Adipocyte (in vitro differentiated cells): ENCODE data around the gene GNMT.
A peak's percentile ranks its signal among the peaks of the same experiment; 100 is the strongest.

ENCODE experiments used
- DNase-seq: peaks from one replicate; pipeline ENCODE4 v3.0.0-alpha.2; 2015; ENCODE audit warnings: low read depth
- H3K27me3 ChIP-seq: replicated peaks from 2 replicates; pipeline ENCODE4 v1.7.0; 2013; ENCODE audit warnings: mild to moderate bottlenecking, low read length, moderate library complexity; ENCODE audit not compliant: control insufficient read depth, insufficient read depth
- H3K36me3 ChIP-seq: 2 replicates; pipeline ENCODE4 v1.7.0; 2013; ENCODE audit warnings: low read length, mild to moderate bottlenecking, moderate library complexity; ENCODE audit not compliant: control insufficient read depth, insufficient read depth, severe bottlenecking
- H3K4me1 ChIP-seq: 2 replicates; pipeline ENCODE4 v1.7.0; 2013; ENCODE audit warnings: mild to moderate bottlenecking, low read length, moderate library complexity; ENCODE audit not compliant: control insufficient read depth, insufficient read depth
- H3K4me3 ChIP-seq: 2 replicates; pipeline ENCODE4 v1.7.0; 2013; ENCODE audit warnings: mild to moderate bottlenecking, low read length, moderate library complexity
- H3K9ac ChIP-seq: 2 replicates; pipeline ENCODE4 v1.7.0; 2013; ENCODE audit warnings: mild to moderate bottlenecking, low read length, moderate library complexity
- H3K9me3 ChIP-seq: 2 replicates; pipeline ENCODE4 v1.7.0; 2013; ENCODE audit warnings: mild to moderate bottlenecking, low read length, moderate library complexity; ENCODE audit not compliant: control insufficient read depth

The GNMT gene

DNA sequence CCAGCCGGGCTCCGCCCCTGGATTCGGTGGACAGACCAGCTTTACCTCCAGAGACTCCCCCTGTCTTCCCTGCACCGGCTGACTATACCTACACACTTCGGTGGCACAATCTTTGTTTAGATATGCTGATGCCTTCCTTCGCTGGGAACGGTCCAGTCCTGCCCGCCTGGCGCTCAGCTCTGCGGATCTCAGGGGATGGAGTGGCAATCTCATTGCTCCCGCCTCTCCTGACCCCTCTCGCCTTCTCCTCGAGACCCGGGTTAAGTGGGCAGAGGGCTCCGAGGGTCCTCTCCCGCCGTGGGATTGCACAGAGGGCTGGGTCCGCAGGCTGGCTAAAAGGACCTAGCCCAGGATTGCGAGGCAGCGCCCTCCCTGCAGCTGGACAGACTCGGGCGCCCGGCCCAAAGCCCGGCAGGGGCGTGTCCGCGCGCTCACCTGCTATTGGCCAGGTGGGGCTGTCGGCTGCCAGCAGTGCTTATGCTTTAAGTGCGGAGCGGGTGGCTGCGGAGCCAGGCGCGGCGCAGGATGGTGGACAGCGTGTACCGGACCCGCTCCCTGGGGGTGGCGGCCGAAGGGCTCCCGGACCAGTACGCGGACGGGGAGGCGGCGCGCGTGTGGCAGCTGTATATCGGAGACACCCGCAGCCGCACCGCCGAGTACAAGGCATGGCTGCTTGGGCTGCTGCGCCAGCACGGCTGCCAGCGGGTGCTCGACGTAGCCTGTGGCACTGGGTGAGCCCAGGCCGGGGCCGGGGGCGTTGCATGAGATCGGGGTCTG lies at the start of gene GNMT:
GNMT (plus strand) TSS at position 512 of the 777 bp plus-strand sequence; CDS start at position 526, 14 bp downstream.
- peaks cover 11% of the 10 kb centered on the region for H3K4me1 ChIP-seq
- peak within 1 kb of the TSS; percentile 77 for H3K4me3 ChIP-seq
- H3K9ac ChIP-seq = peak within 1 kb of the TSS; percentile 24
- no peaks in the 10 kb centered on the region for H3K9me3 ChIP-seq
- no peaks in the 10 kb centered on the region for H3K27me3 ChIP-seq
- H3K36me3 ChIP-seq = peaks cover 12% of the 10 kb centered on the region
- peak; percentile 32 for DNase-seq

DNA sequence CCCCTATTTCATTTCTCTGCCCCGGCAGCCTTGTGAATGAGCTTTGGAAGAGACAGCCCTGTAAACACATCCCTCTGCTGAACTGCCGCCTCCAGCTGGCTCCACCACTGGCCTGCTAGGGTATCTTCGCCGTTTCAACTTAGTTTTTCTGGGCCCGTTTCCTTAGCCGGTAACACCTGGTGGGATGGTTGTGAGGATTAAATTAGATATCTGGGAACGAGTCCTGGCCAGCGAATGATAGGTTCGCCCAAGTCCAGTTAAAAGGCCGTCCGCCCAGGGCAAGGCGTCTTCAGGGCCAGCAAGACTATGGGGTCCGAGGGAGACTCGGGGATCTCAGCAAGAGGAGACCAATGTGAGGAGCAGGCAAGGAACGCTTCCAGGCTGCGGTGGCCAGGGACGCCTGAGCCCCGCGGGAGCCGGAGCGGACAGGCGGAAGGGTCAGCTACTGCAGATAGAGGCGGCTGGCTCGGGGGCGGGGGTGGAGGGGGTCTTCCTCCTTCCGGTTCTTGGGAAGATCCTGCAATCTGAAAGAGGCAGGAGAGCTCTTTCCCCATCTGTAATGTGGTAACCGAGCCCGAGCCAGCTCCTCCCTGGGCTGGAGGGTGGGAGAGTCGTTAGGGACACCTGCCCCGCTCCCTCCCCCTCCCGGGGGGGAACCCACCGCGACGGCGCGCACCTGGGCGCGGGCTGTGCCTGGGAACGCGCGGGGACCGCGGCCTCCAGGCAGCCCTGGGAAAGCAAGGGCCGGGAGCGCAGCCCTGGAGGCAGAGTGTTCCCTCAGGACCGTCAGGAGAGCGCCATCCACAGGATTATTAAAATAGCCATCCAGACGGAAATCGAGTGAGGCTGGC lies 49.2 kb upstream of the GNMT start:
- Histone ChIP-seq H3K4me3 (no peak overlapping the region), H3K9me3 (no peaks in the 10 kb centered on the region), H3K4me1 (no peaks in the 10 kb centered on the region), H3K36me3 (no peaks in the 10 kb centered on the region), H3K9ac (no peak overlapping the region), H3K27me3 (no peaks in the 10 kb centered on the region)
- no peak for DNase-seq

DNA sequence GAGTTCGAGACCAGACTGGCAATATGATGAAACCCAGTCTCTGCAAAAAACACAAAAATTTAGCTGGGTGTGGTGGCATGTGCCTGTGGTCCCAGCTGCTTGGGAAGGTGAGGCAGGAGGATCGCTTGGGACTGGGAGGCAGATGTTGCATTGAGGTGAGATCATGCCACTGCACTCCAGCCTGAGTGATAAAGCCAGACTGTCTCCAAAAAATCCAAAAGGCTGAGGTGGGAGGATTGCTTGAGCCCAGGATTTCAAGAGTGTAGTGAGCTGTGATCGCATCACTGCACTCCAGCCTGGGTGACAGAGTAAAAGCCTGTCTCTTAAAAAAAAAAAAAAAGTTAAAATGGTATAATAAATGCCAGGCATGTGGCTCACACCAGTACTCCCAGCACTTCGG lies 46.0 kb upstream of the GNMT start:
- no peak overlapping the region for H3K4me3 ChIP-seq
- no peaks in the 10 kb centered on the region for H3K27me3 ChIP-seq
- H3K36me3 ChIP-seq = no peaks in the 10 kb centered on the region
- H3K9me3 ChIP-seq = no peaks in the 10 kb centered on the region
- no peak overlapping the region for H3K9ac ChIP-seq
- no peak for DNase-seq
- peaks cover 1% of the 10 kb centered on the region for H3K4me1 ChIP-seq

DNA sequence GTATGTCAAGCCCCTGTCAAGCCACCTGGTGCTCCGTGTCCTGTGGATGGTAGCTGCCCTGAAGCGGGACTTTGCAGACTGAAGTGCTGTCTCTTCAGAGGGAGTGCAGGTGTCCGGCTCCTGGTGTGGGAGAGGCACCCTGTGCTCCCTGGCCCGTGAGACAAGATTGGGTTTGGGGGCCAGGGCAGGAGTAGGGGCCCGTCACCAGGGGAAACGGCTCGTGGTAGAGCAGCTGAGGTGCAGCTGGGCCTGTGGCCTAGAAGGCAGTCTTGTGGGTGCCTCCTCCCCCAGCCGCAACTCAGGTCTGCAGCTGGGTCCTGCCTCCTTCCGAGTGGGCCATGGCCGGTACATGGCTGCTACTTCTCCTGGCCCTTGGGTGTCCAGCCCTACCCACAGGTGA lies 44.8 kb upstream of the GNMT start, which contains the start of gene PTCRA:
PTCRA (plus strand) TSS at position 322 of the 400 bp plus-strand sequence; CDS start at position 339, 17 bp downstream.
- peaks cover 5% of the 10 kb centered on the region for H3K4me1 ChIP-seq
- H3K27me3 ChIP-seq = no peaks in the 10 kb centered on the region
- DNase-seq = no peak

DNA sequence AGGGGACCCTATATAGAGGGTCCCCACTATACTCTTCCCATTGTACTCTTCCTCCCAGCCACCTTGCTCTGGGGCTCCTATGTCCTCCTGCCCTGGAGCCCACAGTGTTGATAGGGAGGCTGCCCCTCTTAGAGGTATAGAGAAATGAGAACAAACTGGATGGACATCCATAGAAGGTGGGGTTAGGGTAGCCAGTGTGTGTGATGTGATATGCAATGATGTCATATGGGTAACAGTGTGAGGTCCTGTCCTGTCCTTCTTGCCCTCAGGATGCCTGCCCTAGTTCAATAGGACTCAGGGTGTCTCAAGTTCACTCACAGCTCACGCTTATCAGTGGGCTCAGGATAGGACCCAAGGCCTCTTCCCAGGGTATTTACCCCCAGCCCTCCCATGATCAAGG lies 44.3 kb upstream of the GNMT start:
- H3K27me3 ChIP-seq = no peaks in the 10 kb centered on the region
- no peak overlapping the region for H3K9ac ChIP-seq
- H3K36me3 ChIP-seq = no peaks in the 10 kb centered on the region
- H3K4me1 ChIP-seq = peaks cover 5% of the 10 kb centered on the region
- H3K4me3 ChIP-seq = no peak overlapping the region
- DNase-seq = no peak
- H3K9me3 ChIP-seq = no peaks in the 10 kb centered on the region

More for the DNA sequence above, 44.8 kb upstream of the GNMT start, which contains the start of gene PTCRA:
- no peak within 1 kb of the TSS for H3K9ac ChIP-seq
- no peaks in the 10 kb centered on the region for H3K36me3 ChIP-seq
- no peak within 1 kb of the TSS for H3K4me3 ChIP-seq
- H3K9me3 ChIP-seq = no peaks in the 10 kb centered on the region

DNA sequence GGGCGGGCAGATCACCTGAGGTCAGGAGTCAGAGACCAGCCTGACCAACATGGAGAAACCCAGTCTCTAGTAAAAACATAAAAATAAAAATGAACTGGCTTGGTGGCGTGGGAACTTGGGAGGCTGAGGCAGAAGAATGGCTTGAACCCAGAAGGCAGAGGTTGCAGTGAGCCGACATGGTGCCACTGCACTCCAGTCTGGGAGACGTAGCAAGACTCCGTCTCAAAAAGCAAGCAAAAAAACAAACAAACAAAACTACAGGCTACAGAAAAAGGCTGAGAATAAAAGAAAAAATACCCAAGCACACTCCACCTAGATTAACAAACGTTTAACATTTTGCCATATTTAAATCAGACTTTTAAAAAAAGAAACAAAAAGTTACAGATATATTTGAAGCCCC lies 38.8 kb upstream of the GNMT start:
- Histone ChIP-seq H3K9ac (no peak overlapping the region), H3K4me3 (no peak overlapping the region), H3K27me3 (no peaks in the 10 kb centered on the region), H3K4me1 (peaks cover 23% of the 10 kb centered on the region), H3K9me3 (no peaks in the 10 kb centered on the region), H3K36me3 (no peaks in the 10 kb centered on the region)
- no peak for DNase-seq

DNA sequence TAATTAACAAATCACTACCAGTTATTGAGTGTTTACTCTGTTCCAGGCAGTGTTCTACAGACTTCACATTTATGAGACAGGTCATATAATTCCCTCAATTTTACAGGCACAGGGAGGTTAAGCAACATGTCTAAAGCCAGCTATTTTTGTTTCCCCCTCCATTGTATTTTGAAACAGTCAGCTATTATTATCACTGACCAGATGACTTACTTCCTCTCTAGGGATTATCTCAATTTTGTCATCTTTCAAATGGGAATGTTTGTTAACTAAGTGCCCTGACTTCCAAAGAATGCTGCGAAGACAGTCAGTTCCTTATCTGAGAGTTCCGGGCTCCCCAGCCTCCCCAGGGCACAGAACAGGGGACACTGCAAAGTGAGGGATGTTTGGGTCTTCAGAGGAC lies 36.9 kb upstream of the GNMT start:
- peaks cover 27% of the 10 kb centered on the region for H3K4me1 ChIP-seq
- H3K27me3 ChIP-seq = no peaks in the 10 kb centered on the region
- no peak overlapping the region for H3K9ac ChIP-seq
- no peak overlapping the region for H3K4me3 ChIP-seq
- no peaks in the 10 kb centered on the region for H3K36me3 ChIP-seq
- no peak for DNase-seq
- no peaks in the 10 kb centered on the region for H3K9me3 ChIP-seq

DNA sequence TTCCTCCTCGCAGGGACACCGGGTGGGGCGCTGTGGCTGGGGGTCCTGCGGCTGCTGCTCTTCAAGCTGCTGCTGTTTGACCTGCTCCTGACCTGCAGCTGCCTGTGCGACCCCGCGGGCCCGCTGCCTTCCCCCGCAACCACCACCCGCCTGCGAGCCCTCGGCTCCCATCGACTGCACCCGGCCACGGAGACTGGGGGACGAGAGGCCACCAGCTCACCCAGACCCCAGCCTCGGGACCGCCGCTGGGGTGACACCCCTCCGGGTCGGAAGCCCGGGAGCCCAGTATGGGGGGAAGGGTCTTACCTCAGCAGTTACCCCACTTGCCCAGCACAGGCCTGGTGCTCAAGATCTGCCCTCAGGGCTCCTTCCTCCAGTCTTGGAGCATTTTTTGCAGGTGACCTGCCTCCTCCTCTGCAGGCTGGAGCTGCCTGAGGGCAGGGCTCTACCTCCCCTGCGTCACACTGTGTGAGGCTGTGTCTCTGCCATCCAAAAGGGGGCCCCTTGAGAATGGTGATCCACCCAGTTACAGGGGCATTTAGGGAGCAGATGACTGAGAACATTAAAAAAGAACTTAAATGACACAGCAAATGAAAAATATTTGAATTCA lies 35.2 kb upstream of the GNMT start:
- DNase-seq = no peak
- H3K4me1 ChIP-seq = peaks cover 31% of the 10 kb centered on the region
- no peaks in the 10 kb centered on the region for H3K27me3 ChIP-seq
- no peaks in the 10 kb centered on the region for H3K36me3 ChIP-seq
- H3K9me3 ChIP-seq = no peaks in the 10 kb centered on the region
- H3K9ac ChIP-seq = no peak overlapping the region
- H3K4me3 ChIP-seq = no peak overlapping the region

DNA sequence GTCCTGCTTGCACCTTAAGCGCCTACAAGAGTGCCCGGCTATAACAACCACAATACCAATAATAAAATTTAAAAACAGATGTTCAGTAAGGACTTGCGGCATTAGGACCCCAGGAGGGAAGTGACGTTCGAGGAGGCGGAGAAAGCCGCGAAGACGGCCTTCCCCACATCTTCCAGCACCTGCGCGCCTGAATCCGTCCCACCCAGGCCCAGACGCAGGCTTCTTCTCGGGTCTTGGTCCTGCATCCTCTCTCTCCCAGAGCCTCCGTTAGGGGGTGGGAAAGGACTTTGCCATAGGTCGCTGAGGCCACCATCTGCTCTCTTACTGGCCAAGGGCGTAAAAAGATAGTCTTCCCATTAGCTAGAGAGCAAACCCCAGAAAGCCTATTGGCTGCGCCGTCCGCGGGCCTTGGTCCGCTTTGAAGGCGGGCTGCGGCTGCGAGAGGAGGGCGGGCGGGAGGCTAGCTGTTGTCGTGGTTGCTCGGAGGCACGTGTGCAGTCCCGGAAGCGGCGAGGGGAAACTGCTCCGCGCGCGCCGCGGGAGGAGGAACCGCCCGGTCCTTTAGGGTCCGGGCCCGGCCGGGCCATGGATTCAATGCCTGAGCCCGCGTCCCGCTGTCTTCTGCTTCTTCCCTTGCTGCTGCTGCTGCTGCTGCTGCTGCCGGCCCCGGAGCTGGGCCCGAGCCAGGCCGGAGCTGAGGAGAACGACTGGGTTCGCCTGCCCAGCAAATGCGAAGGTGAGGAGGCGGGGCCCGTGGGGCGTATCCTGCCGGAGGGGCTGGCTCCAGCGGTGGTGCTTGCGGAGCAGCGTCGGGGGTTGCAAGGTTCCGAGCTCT lies 31.4 kb upstream of the GNMT start, which contains the start of gene CNPY3:
CNPY3 (plus strand) TSS at position 495 of the 835 bp plus-strand sequence; CDS start at position 586, 91 bp downstream.
- H3K9me3 ChIP-seq = no peaks in the 10 kb centered on the region
- H3K4me1 ChIP-seq = peaks cover 25% of the 10 kb centered on the region
- no peaks in the 10 kb centered on the region for H3K27me3 ChIP-seq
- H3K9ac ChIP-seq = peak within 1 kb of the TSS; percentile 88
- peak; percentile 97 for DNase-seq
- H3K4me3 ChIP-seq = peak within 1 kb of the TSS; percentile 95
- peaks cover 2% of the 10 kb centered on the region for H3K36me3 ChIP-seq

DNA sequence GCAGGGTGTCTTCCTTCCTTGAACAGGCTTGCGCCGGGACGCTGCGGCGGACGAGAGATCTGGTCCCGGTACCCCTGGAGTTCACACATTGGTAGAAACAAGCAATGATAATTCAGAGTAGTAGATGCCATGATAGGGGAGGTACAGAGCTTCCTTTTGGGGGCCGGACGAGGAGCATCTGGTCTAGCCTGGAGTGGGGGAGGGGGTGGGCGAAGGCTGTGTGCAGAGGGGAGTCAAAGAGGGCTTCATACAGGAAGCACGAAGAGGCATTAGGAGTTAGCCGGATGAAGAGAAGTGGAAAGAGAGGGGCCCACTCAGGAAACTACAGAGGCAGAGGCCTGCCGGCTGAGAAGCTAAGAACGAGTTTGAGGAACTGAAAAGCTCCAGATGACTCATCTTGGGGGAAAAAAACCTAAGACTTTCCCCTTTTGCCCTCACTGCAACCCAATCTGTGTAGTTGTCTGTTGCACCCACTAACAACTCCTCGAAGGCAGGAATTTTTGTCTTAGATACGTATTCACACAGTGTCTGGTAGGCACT lies 30.7 kb upstream of the GNMT start:
- H3K36me3 ChIP-seq = peaks cover 7% of the 10 kb centered on the region
- H3K4me3 ChIP-seq = peak overlapping the region; percentile 95
- peak; percentile 83 for DNase-seq
- peaks cover 25% of the 10 kb centered on the region for H3K4me1 ChIP-seq
- peak overlapping the region; percentile 88 for H3K9ac ChIP-seq
- H3K27me3 ChIP-seq = no peaks in the 10 kb centered on the region
- H3K9me3 ChIP-seq = no peaks in the 10 kb centered on the region
